NCI-H460 (cell line): ENCODE measurements around the gene KRT80. TPM values are rescaled to one million over a fixed set of nuclear protein-coding genes. Genes with fewer than 3 reads are reported as not detected.

Experiments used
- DNase-seq: peaks from one replicate; pipeline ENCODE4 v3.0.0-alpha.2; 2016; ENCODE audit warnings: low read depth; ENCODE audit errors: extremely low read depth
- total RNA-seq: library from RNA; depleted of rRNA; stranded (reverse); fragments of >200 nt; shearing (Covaris generic); gene quantifications from 2 replicates; pipeline ENCODE4 v1.2.3, GENCODE V29; 2014

KRT80 gene
- total RNA-seq, 1 experiment from 2014 or later: 36.0 TPM

DNA sequence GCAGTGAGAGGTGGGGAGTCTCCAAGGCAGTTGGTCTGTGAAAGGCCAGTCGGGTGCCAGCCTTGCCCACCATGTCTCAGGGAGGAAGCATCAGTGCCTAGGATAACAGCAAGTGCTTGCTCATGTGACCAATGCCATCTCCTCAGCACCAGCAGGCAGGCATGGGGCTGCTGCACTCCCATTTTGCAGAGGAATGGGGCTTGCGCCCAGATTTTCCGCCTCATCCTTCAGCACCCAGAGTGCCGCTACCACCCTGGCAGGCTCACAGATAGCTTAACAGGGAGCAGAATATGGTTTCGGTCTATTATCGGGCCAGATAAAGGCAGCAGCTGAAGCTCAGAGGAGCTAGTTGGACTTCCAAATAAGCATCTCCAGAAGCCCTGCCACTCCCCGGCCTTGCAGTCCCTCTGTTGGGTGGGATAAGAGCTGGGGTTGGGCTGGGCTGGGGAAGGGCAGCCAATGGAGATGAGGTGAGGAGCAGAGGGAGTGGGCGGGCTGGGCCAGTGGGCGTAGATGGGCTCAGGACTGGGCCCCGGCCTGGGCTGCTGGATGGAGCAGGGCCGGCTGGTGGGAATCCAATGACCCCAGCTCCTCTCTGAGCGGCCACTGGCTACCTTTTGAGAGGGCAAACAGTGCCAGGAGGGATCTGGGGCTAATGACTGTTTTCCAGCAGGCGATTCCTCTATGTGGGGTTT is 8.4 kb upstream of the KRT80 start:
- DNase-seq: no peak

DNA sequence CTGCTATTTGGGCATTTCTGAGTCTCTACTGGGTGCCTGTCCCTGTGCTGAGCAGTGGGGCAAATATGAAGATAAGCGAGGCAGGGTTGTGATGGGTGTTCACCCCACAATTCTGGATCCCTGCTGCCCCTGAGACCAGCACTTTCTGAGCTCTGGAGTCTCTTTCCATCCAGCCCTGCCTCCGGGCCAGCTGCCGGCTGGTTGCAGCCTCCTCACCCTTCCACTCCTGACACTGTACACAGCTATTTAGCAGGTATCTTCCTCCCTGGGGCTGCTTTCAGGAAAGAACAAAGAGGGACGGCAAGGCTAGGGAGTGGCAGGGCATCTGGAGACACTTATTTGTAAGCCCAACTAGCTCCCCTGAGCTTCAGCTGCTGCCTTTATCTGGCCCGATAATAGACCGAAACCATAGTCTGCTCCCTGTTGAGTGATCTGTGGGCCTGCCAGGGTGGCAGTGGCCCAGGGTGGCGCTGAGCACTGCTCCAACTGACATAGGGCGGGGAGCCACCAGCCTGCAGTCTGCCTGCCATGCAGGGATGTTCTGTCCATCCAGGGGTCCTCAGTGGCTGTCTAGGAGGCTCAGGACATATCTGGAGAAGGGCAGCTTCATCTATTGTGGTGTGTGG is 7.6 kb upstream of the KRT80 start:
- no peak for DNase-seq

DNA sequence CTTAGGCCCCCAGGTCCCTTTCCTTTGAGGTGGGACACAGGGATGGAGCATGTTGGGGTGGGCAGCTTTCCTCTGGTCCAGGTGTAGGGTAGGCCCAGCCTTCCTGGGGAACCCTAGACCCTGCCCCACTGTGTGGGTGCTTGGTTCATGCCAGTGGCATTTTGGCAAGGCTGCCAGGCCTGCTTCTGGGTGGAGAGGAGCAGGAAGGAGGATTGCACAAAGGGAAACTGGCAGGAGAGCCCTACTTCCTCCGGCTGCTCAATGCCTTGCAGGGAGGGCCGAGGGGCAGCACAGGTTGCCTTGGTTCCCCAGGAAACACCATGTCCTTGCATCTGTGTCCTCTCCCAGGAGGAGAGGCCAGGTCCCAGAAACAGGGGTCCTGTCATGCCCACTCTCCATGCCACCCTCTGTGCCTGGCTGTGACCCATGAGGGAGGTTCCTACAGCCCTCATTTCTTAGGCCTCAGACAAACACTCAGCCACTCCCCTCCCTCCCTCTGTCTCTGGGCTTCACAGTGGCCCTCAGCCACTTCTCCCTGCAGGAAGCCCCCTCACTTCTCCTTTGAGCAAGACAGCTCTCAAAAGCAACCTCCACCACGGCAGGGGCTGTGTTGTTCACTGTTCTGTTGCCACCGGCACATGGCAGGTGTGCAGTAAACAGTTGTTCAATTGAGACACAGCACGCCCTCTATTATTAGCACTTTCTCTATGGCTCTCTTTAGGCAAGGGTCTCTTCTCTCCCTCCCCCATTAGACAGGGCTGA is 6.8 kb upstream of the KRT80 start:
- DNase-seq: no peak

DNA sequence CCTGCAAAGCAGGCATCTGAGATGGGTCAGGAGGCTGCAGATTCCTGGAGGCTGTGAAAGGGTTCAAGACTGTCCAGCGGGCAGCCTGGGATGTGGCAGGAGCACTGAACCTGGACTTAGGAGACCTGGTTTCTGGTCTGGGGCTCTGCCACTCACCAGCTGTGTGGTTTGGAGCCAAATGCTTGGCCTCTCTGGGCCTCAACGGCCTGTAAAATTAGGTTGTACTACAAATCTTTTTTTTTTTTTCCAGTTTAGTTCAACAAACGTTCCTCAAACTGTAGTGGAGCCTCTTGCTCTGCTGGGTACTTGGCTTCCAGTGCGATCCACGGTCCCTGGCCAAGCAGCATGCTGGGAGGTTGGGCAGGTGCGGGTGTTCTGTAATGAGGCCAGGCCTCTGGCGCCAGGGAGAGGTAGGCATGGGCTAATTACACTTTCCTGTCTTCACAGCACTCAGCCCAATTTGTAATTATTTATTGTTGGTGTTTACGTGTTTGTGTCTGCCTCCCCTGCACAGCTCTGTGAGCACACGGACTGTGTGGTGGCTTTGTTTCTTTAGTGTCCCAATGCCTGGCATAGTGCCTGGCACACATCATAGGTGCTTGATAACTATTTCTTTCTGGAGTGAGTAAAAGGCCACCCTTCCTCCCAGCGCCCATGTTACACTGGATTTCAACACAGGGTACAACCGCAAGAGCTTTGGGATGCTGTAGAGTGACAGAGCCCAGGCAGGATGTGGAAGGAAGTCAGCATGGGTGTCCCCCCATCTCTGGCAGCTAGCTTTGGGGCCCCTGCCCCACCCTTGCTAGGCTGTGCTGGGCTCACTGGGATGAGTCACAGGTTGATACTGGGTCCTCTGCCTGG is 5.8 kb upstream of the KRT80 start:
- DNase-seq: peak; percentile 68

DNA sequence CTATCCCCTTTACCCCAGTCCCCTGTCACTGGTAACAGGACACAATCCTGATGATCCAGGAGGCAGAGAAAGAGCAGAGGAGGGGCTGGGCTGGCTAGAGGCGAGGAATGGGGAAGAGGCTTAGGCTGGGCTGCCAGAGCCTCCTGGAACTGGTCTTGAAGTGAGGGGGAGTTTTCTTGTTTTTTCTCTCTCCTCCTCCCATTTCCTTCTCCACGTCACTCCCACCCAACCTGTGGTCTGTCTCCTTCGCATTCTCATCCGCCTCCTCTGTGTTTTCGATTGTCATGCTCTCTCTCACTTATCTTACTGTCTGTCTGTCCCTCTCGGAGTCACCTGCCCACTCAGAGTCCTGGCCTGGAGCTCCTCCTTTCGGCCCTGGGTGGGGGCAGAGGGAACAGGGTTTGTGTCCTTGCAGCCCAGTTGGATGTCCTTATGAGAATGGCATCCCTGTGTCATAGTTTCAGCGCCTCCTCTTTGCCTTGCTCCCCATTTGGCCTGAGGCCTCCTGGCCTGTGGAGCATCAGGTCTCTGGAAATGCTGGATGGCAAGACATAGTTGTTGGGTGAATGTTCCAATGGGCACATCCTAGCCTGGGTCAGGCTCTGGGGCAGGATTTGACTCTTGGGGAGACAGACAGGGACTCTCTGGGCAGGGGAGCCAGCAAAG is 3.4 kb upstream of the KRT80 start:
- DNase-seq: no peak

DNA sequence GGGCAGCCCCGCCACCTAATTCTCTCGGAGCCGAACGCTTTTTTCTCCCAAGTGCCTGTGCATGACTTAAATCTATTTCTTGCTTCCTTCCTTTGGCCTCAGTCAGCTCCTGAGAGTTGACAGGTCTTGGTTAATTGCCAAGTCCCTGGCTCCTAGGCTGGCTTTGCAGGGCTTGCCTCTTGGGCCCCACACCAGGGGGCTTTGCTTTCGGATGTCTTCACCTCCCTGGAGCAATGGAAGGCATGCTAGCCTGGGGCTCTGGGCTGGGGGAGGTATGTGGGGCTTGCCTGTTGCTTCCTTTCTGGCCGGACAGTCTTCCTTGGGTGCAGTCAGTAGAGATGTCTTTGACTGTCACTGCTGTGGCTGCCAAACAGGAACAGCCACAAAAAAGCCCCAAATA is 2.2 kb upstream of the KRT80 start:
- DNase-seq: no peak

DNA sequence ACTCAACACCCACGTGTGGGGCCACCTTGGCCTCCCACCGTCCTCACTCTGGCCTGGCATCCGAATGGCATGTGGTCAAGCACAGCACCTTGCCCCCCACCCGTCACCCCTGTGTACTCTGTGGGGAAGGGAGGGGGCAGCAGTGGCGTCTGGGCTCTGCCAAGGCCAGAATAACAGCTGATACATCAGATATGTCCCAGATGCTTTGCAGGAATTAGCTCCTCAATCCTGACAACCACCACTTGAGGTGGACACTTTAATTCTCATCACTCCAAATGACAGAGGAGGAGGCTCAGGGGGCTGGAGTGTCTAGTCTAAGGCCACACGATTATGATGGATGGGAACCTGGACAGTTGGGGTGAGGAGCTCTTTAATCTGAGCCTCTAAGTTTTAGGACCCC is 1.7 kb upstream of the KRT80 start:
- DNase-seq: no peak

DNA sequence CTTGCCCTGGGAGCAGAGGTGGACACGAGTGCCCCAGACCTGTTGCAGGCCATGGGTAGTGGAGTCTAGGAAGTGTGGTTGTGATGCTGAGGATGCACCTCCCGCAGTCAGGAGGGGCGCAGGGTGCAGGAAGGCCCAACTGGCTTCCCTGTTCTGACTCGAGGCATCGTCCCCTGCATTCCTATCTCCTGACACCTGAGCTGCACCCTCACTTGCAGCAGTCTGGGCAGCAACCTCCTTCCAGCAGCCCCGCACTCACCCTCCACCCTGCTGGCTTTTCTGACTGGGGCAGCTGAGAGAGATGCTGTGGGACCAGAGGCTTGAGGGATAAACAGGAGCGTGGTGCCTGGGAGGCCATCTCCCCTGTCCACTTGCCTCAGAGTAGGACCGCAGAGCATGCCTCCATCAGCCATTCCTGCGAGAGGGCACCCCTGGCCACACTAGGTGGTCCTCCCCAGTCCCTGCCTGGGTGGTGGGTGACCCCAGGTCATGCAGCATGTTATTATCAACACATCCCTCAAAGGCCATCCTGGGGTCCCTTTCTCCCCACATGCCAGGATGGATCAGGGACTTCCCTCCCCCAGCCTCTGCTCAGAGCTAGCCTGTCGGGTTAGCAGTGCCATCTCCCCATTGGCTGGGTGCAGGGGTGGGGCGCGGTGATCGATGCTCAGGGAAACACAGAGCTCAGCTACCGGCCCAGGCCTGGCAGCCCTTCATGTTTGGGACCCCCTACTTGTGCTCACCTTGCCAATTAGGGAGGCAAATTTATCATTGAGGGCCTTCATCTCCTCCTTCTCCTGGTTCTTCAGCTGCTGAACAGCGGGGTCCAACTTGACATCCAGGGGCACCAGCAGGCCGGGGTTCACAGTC is 719 bp downstream of the KRT80 start:
- DNase-seq: no peak

DNA sequence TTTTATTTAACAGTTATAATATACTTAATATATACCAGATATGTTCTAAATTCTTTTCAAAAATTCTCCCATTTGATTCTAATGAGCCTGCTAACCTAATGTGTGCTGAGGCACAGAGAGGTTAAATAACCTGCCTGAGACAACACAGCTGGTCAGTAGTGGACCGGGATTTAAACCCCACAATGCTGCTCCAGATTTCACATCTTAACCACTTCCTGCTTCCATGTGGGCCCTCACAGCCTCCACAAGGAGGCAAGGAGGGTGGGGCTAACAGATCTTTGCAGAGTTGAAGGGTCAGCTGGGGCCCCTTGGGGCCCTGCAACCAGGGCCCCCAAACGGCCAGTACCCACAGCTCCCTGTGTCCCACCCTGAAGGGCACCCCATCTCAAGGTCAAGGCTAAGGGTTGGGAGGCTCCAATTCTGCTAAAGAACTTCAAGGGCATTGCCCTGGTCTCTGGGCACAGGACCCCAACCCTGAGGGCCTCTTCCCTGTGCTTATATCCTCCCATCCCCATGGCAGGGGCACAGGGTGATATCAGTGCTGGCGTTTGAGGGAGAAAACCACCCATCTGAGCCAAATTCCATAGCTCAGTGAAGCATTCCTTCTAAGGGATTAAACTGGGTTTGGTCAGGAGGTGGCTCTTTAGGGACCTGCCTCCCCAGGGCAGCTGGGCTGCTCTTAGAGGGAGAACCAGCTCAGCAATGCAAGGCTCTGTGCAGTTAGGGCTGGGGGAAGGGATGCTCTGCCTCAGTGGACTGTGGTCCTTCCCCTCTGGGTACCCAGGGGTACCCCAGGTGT is 2.2 kb downstream of the KRT80 start:
- no peak for DNase-seq

DNA sequence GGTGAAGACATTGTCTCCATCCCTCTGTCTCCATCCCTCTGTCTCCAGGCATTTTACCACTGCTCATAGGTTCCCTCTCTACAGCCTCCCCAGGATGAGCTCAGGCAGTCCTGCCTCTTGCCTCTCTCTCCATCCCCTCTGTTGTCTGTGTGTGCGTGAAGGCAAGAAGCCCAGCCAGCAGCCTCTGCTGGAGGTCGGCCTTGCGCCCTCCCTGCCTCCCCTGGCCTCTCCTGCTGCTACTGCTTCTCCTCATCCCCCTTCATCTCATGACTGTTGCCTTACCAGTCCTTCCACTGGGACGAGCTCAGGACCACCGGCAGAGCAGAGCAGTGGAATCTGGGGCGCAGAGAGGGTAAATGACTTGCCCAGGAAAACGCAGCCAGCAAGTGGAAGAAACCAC is 3.2 kb downstream of the KRT80 start:
- no peak for DNase-seq

DNA sequence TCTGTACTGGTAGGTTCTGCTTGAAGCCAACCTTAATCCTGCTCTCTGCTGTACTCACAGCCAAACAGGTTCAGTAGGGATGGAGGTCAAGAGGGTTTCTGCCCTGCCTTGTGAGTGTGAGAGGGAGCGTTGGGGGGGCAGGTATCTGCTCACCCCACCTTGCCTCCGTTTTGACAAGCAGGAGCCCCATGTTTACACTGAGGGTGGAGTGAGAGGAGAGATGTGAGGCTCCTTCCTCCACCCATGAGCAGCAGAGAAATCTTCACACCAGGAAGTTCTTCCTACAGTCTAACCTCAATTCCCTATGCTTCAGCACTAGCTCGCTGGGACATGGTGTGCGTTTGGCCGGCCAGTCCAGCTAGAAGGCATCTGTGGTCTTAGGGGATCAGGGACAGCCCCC is 4.2 kb downstream of the KRT80 start:
- no peak for DNase-seq

DNA sequence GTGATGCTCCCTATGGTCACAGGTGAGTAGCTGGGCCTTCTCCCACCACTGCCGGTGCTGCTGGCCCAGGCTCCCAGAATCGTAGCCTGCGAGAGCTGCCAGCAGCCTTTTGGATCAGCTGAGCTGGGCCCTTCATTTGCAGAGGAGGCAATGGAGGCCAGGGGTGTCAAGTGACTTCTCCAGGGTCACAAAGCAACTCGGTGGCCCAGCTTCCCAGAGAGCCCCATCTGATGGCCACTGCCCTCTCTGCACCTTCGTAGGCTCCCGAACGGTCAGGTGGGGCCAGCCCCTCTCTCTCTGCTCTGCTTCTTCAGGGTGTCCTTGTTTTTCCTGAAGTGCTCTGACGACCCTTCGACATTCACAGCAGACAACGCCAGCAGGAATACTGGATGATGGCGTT is 4.6 kb downstream of the KRT80 start:
- DNase-seq: no peak

DNA sequence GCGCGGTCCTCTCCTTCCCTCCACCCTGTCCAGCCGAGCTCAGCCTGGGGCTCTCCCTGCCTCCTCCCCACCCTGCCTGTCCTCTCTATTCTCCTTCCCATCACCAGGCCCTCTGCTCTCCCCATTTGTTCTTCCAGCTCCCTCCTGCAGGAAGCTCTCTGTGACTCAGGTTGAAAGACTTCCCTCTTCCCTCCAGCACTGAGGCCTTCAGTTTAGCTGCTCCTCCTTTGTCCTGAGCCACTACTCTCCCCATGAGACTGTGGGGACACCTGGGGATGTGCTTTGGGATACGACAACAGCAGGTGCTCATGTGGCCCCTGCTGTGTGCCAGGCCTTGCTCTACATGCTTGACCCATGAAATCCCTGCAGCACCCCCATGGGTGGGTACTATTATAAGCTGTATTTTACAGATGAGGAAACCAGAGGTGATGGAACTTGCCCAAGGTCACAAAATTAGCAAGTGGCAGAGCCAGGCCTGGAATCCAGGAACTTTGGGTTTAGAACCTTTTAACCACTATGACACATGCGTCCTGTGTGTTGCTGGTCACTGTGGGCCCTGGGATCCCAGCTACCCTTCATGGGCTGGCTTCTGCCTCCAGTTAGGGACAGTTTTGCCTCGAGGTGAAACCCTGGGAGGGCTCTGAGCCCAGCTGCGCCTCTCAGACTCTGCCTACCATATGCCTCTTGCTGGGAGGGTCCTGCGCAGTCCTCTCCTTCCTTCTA is 5.5 kb downstream of the KRT80 start:
- DNase-seq: no peak

DNA sequence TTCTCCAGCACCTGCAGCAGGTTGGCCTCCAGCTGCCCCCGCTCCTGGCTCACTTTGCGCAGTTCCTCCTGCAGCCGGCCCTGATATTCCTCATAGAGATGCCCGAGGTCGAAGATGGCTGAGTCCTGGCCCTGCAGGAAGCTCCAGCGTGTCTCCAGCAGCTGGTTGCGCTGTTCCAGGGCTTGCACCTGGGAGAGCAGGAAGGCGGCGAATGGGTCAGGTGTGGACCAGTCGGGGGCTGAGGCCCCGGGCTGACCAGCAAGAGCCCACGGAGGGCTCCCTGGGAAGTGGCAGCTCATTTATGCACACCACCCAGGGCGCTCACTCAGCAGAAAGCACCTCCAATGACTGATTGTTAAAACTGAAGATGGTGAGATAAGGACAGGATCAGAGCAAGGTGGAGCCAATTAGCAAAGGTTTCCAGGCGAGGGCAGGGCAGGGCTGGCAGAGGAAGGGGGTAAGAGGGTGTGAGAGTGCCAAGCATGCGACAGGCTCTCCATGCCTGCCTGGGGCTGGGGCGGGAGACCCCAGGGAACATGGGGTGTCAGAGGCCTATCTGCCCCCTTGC is 6.3 kb downstream of the KRT80 start:
- DNase-seq: no peak

DNA sequence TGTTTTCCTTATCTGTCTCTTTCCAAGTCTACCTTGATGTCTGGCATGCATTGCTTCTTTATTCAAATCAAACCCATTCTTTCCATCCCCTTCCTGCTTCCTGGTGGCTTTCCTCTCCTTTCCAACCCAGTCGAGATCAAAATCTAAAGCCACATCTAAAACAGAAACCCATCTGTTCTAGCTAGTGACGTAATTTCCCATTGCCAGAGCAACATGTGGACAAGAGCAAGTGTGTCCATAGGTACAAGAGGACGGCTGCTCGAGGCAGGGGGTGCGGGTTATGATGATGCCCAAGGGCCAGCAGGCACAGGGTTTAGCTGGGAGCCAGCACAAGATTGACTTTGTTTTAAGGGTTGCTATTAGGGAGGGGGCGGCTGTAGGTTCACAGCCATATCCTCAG is 7.0 kb downstream of the KRT80 start:
- no peak for DNase-seq

DNA sequence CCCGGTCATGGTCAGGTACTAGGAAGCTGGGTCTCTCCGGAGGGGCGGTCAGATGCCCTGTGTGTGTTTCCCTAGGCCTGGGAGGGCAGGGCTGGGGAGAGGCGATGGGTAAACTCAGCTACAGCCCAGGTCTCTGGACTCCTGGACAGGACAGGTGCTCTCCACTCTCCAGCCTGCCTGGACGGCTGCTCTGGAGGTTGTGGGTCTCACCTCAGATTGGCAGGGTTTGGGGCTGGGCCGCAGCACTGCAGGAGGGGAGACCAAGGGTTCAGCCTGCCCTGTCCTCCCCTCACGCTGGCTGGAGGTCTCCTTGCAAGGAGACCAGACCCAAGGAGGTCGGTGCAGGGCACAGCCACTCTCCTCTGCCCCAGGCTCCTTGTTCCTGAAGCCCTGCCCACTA is 7.8 kb downstream of the KRT80 start:
- no peak for DNase-seq

DNA sequence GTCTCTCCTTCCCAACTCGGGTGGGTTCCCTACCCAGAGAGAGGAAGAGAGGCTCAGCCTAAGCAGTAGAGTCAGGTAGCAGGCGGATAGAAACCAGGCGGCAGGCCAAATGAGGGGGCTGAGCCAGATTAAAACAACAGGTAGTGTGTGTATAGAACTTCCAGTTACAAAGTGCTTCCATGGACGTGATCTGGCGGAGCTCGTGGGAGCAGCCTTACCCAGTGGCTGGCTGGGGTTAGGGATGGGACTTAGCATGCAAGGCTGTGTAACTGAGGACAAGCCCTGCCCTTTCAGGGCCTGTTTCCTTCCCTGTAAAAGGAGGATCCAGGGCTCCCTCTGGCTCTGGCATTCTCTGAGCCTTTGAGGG is 8.3 kb downstream of the KRT80 start:
- DNase-seq: no peak
